Transverse colon (tissue), 4 donors: Measurements from ENCODE around the gene TRMT112. TPM values are rescaled to one million over a fixed set of nuclear protein-coding genes. Genes with fewer than 3 reads are reported as not detected.

ENCODE experiments used
- DNase-seq: peaks from one replicate; pipeline ENCODE4 v3.0.0-alpha.2; 2019
- H3K27ac ChIP-seq, 4 donors: fragments of 200-600 bp; sonication (generic); 2 replicates each; pipeline ENCODE4 v1.5.1; 2016 to 2018; ENCODE audit warnings: inconsistent platforms in 4 of 4
- H3K27me3 ChIP-seq: fragments of 200-600 bp; sonication (generic); 2 replicates; pipeline ENCODE4 v1.5.1; 2017; ENCODE audit warnings: inconsistent platforms
- H3K36me3 ChIP-seq, 4 donors: fragments of 200-600 bp; sonication (generic); 2 replicates each; pipeline ENCODE4 v1.5.1; 2017 to 2019; ENCODE audit warnings: inconsistent platforms in 4 of 4
- H3K4me1 ChIP-seq, 4 donors: fragments of 200-600 bp; sonication (generic); 2 replicates each; pipeline ENCODE4 v1.5.1; 2017 to 2020; ENCODE audit warnings: inconsistent platforms in 4 of 4
- H3K4me3 ChIP-seq, 4 donors: fragments of 200-600 bp; sonication (generic); 1 replicate in 1 of 4; 2 replicates in 3 of 4; pipeline versions ENCODE4 v1.5.1 to v1.6.1; 2017 to 2019; ENCODE audit warnings: inconsistent platforms in 4 of 4
- H3K9me3 ChIP-seq, 2 donors: fragments of 200-600 bp; sonication (generic); 2 replicates each; pipeline ENCODE4 v1.5.1; 2017 to 2019; ENCODE audit warnings: inconsistent platforms in 2 of 2
- CTCF ChIP-seq, 5 experiments: fragments of 200-600 bp in 3 of 5; fragments of 450-650 bp in 2 of 5; sonication (generic) in 3 of 5; IDR thresholded peaks; 1 replicate in 2 of 5; 2 replicates in 3 of 5; pipeline ENCODE4 v1.5.1; 2016 to 2017; ENCODE audit warnings: antibody characterized with exemption in 5 of 5, inconsistent platforms in 3 of 5, mild to moderate bottlenecking in 2 of 5, moderate library complexity in 1 of 5
- EP300 ChIP-seq: sonication (generic); formaldehyde crosslinking; IDR thresholded peaks from one replicate; pipeline ENCODE4 v1.6.1; 2017; ENCODE audit warnings: antibody characterized with exemption, low read depth
- POLR2A ChIP-seq: fragments of 450-650 bp; IDR thresholded peaks from one replicate; pipeline ENCODE4 v1.6.1; 2016; ENCODE audit warnings: antibody characterized with exemption, mild to moderate bottlenecking, moderate library complexity
- POLR2AphosphoS5 ChIP-seq, 3 donors: sonication (generic); formaldehyde crosslinking; IDR thresholded peaks; one replicate each; pipeline ENCODE4 v1.6.1; 2016; ENCODE audit warnings: antibody characterized with exemption in 3 of 3
- WGBS, 2 donors: methylation state at CpG; one replicate each; pipeline ENCODE4 v1.1.5; 2018; ENCODE audit warnings: low coverage in 1 of 2; 5-methylcytosine and 5-hydroxymethylcytosine counted together
- in situ Hi-C, 4 donors: fragments of 200-750 bp; cut with MboI; loops; one replicate each; pipeline versions ENCODE4 v1.15.0 to v1.15.1; 2017; ENCODE audit warnings: low sequenced_read_pairs in 3 of 4, low pct_ligation_motif_present in 1 of 4, low pct_unique_long_range_greater_than_20kb in 1 of 4
- intact Hi-C: fragments of 100-400 bp; cut with DNase I; formaldehyde crosslinking; loops from one replicate; pipeline ENCODE4 v1.15.1; 2023; ENCODE audit warnings: low total_unique reads
- total RNA-seq, 4 donors: library from RNA; depleted of rRNA; stranded (reverse); fragments of >200 nt; gene quantifications; one replicate each; pipeline ENCODE4 v1.1.0, GENCODE V29; 2016

The TRMT112 gene
- total RNA-seq, 4 donors from 2014 or later: 59.1 to 99.9 (median 82.7) TPM

DNA sequence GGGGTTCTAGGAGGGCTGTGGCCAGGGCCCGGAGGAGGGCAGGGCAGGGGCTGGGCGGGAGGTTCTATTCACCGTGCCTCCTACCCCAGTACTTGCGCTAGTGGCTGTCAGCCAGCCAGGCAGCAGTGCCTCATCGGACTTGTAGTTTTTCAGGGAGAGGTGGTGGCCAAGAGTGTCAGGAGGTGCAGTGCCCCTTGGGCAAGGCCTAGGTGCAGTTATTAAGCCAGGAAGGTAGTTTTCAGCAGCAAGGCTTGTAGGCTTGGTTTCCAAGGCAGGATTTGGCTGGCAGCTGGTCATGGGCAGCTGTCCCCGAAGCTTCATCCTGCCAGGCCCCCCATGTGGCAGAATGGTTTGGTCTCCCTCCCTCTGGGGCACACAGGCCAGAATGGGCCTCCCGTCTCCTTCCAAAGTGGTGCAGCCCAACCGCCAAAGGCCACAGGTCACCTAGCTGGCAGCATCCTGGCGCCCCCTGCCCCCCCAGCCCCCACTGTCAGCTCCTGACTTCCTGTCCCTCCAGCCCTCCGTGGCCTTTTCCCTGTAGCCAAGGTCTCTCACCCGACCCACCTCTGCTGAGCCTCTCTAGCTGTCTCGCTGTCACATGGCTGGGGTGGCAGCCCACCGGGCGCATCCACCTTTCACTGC lies 31.1 kb upstream of the TRMT112 start:
- Histone ChIP-seq H3K4me1 (peaks cover 0 to 2% (median 0%) of the 10 kb centered on the region in 4 donors), H3K27me3 (no peaks in the 10 kb centered on the region), H3K9me3 (no peaks in the 10 kb centered on the region), H3K36me3 (no peaks in the 10 kb centered on the region), H3K4me3 (no peak overlapping the region), H3K27ac (no peak overlapping the region)
- in situ Hi-C loops (no loop called here), intact Hi-C loops (no loop called here)
- DNase-seq: no peak
- WGBS, 2 donors: 81 to 93% methylated on average over 3 to 13 of the region's 14 CpGs
- TF ChIP-seq POLR2AphosphoS5 (IDR thresholded peaks at IDR 0.05) (no peak), CTCF (IDR thresholded peaks at IDR 0.05) (no peak), POLR2A (no peak), EP300 (no peak)

DNA sequence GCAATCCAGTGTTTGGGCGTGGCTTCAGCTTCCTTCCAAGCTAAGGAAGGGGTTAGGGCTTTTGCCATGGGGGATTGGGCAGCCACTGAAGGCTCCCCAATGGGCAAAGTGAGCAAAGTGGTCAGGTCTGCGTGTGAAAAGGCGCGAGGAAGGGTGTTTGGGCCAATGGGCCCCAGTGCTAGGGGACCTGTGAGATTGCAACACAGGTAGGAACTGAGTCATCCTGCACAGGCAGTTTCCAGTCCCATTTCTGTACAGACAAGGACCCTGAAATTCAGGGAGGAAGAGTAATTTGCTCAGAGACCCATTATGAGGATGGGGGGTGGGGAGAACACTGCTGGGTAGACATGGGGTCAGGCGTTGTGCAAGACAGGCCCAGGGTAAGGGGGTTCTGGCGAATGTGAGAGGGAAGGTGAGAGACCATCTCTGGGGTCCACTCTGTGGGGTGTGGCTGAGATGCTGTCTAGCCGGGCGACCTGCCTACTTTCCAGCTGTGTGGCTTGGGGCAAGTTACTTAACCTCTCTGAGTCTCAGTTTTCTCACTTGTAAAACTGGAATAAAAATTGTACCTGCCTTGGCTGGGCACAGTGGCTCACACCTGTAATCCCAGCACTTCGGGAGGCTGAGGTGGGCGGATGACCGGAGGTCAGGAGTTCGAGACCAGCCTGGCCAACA lies 30.0 kb upstream of the TRMT112 start:
- TF ChIP-seq POLR2AphosphoS5 (IDR thresholded peaks at IDR 0.05) (no peak), POLR2A (no peak), EP300 (no peak), CTCF (IDR thresholded peaks at IDR 0.05) (no peak)
- in situ Hi-C loops (no loop called here), intact Hi-C loops (no loop called here)
- H3K36me3 ChIP-seq: no peaks in the 10 kb centered on the region
- no peak for DNase-seq
- WGBS, 2 donors: 87% methylated on average over 12 of the region's 12 CpGs; no CpG with 5 or more reads in 1 of the 2 donors
- no peaks in the 10 kb centered on the region for H3K27me3 ChIP-seq
- no peaks in the 10 kb centered on the region for H3K9me3 ChIP-seq
- peaks cover under 1 to 12% (median 8%) of the 10 kb centered on the region in 4 donors for H3K4me1 ChIP-seq
- H3K27ac ChIP-seq: no peak overlapping the region
- H3K4me3 ChIP-seq: no peak overlapping the region

DNA sequence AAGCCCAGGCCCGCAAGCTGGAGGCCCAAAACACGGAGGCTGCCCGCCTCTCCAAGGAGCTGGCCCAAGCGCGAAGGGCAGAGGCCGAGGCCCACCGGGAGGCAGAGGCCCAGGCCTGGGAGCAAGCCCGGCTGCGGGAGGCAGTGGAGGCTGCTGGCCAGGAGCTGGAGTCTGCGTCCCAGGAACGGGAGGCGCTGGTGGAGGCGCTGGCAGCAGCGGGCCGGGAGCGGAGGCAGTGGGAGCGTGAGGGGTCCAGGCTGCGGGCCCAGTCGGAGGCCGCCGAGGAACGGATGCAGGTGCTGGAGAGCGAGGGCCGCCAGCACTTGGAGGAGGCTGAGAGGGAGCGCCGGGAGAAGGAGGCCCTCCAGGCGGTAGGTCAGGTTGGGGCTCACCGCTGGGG lies 27.4 kb upstream of the TRMT112 start:
- no peak for TF ChIP-seq CTCF (IDR thresholded peaks at IDR 0.05)
- TF ChIP-seq POLR2AphosphoS5 (IDR thresholded peaks at IDR 0.05): no peak
- no peak for TF ChIP-seq EP300
- no peak for TF ChIP-seq POLR2A
- Histone ChIP-seq H3K27ac (no peak overlapping the region), H3K36me3 (no peaks in the 10 kb centered on the region), H3K4me3 (no peak overlapping the region), H3K4me1 (peaks cover 7 to 31% (median 24%) of the 10 kb centered on the region in 4 donors), H3K9me3 (no peaks in the 10 kb centered on the region), H3K27me3 (no peaks in the 10 kb centered on the region)
- 92% methylated on average over 28 of the region's 28 CpGs; no CpG with 5 or more reads in 1 of the 2 donors for WGBS, 2 donors
- intact Hi-C loops: no loop called here
- in situ Hi-C loops: no loop called here
- DNase-seq: no peak

GRCh38 chr11:64343767-64344559 lies 26.6 kb upstream of the TRMT112 start:
- Histone ChIP-seq H3K9me3 (no peaks in the 10 kb centered on the region), H3K27ac (no peak overlapping the region), H3K4me3 (no peak overlapping the region), H3K27me3 (no peaks in the 10 kb centered on the region), H3K4me1 (peaks cover 7 to 31% (median 24%) of the 10 kb centered on the region in 4 donors), H3K36me3 (no peaks in the 10 kb centered on the region)
- WGBS, 2 donors: 78% methylated on average over 16 of the region's 18 CpGs; no CpG with 5 or more reads in 1 of the 2 donors
- DNase-seq: peak; percentile 38
- in situ Hi-C loops: no loop called here
- TF ChIP-seq POLR2AphosphoS5 (IDR thresholded peaks at IDR 0.05): no peak
- TF ChIP-seq CTCF (IDR thresholded peaks at IDR 0.05): peak in 4 of 5 experiments; percentile 21 to 24 (median 23)
- intact Hi-C loops: no loop called here
